AG04450 (cell line): ENCODE data around the gene HDGFL3. TPM values are rescaled to one million over a fixed set of nuclear protein-coding genes. Genes with fewer than 3 reads are reported as not detected.

Experiments used
- CTCF ChIA-PET: fragments of 300-600, 350-600 bp; formaldehyde crosslinking; extraction: SDS; loops from one replicate; lab custom pipeline; 2022; ENCODE audit warnings: antibody characterized with exemption, inconsistent platforms; lab: Charles Lee
- POLR2A ChIA-PET: fragments of 350-600 bp; formaldehyde crosslinking; extraction: SDS; loops from one replicate; lab custom pipeline; 2021; ENCODE audit warnings: antibody characterized with exemption, inconsistent platforms; lab: Yijun Ruan, JAX
- DNase-seq: peaks from one replicate; pipeline ENCODE4 v3.0.0-alpha.2; 2011; ENCODE audit warnings: low read depth, low spot score
- H3K27ac ChIP-seq: one replicate; pipeline ENCODE4 v1.5.1; 2012; ENCODE audit warnings: low read depth, low read length, control low read depth
- H3K27me3 ChIP-seq: one replicate; pipeline ENCODE4 v1.6.0; 2012; ENCODE audit warnings: low read length; ENCODE audit not compliant: control insufficient read depth, insufficient read depth
- H3K4me3 ChIP-seq: 2 replicates; pipeline ENCODE4 v1.5.1; 2011; ENCODE audit warnings: mild to moderate bottlenecking, low read depth, low read length, control low read depth
- H3K9me3 ChIP-seq: 2 replicates; pipeline ENCODE4 v1.5.1; 2012; ENCODE audit warnings: low read length; ENCODE audit not compliant: control insufficient read depth, insufficient read depth
- CTCF ChIP-seq: IDR thresholded peaks from 2 replicates; pipeline ENCODE4 v1.5.1; 2011; ENCODE audit warnings: low read depth, low read length, control low read depth, inconsistent platforms
- polyA plus RNA-seq: library from polyadenylated mRNA; depleted of rRNA; stranded (reverse); fragments of >200 nt; gene quantifications from 2 replicates; pipeline ENCODE4 v1.2.3, GENCODE V29; 2011

HDGFL3 gene
- polyA plus RNA-seq, 1 experiment, result 71.6 TPM

GRCh38 chr15:83113881-83114674, 93.5 kb downstream of the HDGFL3 start:
- ChIA-PET POLR2A (no interaction called here), CTCF (interaction anchor here (0.5 to 2.2 kb wide), 2 partner anchors 103 to 152 kb away, joined by 7 to 10 read pairs; partner anchors contain the start of gene C15orf40)
- Histone ChIP-seq H3K27me3 (no peaks in the 10 kb centered on the region), H3K27ac (no peak overlapping the region), H3K9me3 (peaks cover 2% of the 10 kb centered on the region), H3K4me3 (no peak overlapping the region)
- DNase-seq, result no peak
- no peak for TF ChIP-seq CTCF

GRCh38 chr15:83112956-83113299, 94.7 kb downstream of the HDGFL3 start:
- H3K4me3 ChIP-seq, result 0 out of 2 replicates have a peak overlapping the region, but pooled peaks have one; percentile 12

DNA sequence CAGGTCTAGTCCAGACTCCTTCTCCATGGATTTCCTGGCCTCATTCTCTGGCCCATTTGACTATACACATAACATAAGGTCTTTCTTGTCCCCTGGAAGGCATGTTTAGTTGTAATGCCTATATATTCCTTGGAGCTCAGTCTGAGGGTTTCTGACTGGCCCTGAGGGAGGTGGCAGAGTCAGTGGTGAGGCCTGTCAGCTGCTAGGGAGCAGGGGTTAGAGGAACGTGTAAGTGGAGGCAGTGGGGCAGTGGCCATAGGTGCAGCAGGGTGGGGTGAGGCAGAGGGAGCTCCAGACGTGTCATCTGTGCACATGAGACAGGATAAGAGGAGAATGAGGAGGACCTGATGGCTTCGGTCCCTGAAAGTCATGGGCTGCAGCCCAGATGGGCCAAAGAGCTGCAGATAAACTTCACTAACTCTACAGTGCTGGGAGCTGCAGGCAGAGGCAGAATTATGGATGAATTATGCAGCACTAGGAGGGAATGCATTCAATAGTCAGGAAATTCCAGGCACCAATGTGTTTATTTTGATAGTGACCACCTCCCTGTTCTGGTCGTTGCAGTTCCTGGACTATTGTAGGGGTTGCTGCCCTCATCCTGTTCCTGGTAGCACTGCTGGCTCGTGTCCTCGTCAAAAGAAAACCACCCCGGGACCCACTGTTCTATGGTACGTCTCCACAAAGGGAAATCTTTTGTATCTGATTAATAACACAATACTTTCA, 95.2 kb downstream of the HDGFL3 start:
- ChIA-PET CTCF (interaction anchor here (0.8 to 1.3 kb wide), 3 partner anchors 45 to 99 kb away, joined by 3 read pairs; no protein-coding TSS in a partner anchor), POLR2A (interaction anchor here (1.0 to 1.8 kb wide), 2 partner anchors 46 to 572 kb away, joined by 4 to 11 read pairs; partner anchors contain the start of genes BTBD1 and RPS17)
- TF ChIP-seq CTCF, result 0 out of 2 replicates have a peak, but pooled peaks have one; percentile 32
- DNase-seq, result peak; percentile 78
- H3K9me3 ChIP-seq, result peaks cover 2% of the 10 kb centered on the region
- peak overlapping the region; percentile 23 for H3K4me3 ChIP-seq
- H3K27me3 ChIP-seq, result no peaks in the 10 kb centered on the region
- peak overlapping the region; percentile 84 for H3K27ac ChIP-seq

More at GRCh38 chr15:83112956-83113299, 94.7 kb downstream of the HDGFL3 start:
- no peak for DNase-seq
- Histone ChIP-seq H3K9me3 (peaks cover 2% of the 10 kb centered on the region), H3K27me3 (no peaks in the 10 kb centered on the region), H3K27ac (peak overlapping the region; percentile 84)
- TF ChIP-seq CTCF, result no peak
- CTCF ChIA-PET, result interaction anchor here (1.0 to 1.3 kb wide), 2 partner anchors 45 to 52 kb away, joined by 3 read pairs; no protein-coding TSS in a partner anchor
- POLR2A ChIA-PET, result interaction anchor here (1.0 to 1.8 kb wide), 2 partner anchors 46 to 573 kb away, joined by 4 to 11 read pairs; partner anchors contain the start of genes BTBD1 and RPS17

- no peak overlapping the region for H3K4me3 ChIP-seq
- TF ChIP-seq CTCF, result no peak
- ChIA-PET POLR2A (no interaction called here), CTCF (no interaction called here)
- peaks cover 2% of the 10 kb centered on the region for H3K9me3 ChIP-seq
- no peak overlapping the region for H3K27ac ChIP-seq
- no peak for DNase-seq
- H3K27me3 ChIP-seq, result no peaks in the 10 kb centered on the region
Observed at GRCh38 chr15:83111149-83111548, 96.5 kb downstream of the HDGFL3 start.
